OCI-LY7 (cell line): ENCODE data around the gene SLAMF6.

Experiments
- CTCF ChIP-seq: fragments of 200-600 bp; sonication (generic); conservative IDR thresholded peaks from 2 replicates; pipeline ENCODE4 v1.5.1; 2014; ENCODE audit warnings: mild to moderate bottlenecking, antibody characterized with exemption, low read length, moderate library complexity, mixed read lengths
- EZH2phosphoT487 ChIP-seq: fragments of 200-600 bp; sonication (generic); IDR thresholded peaks from 2 replicates; pipeline ENCODE4 v1.6.1; 2018; ENCODE audit warnings: low read depth, borderline replicate concordance, mild to moderate bottlenecking, mixed run types, antibody characterized with exemption, low read length, moderate library complexity, mixed read lengths

GRCh38 chr1:160446945-160447600, 76.0 kb downstream of the SLAMF6 start:
- no peak for TF ChIP-seq CTCF
- no peak for TF ChIP-seq EZH2phosphoT487
